NK-92 (cell line): ENCODE data around the gene CD244.
"Not testable (repeated sequence)": the region's sequence is repeated elsewhere in the genome, so short reads cannot be mapped to it uniquely, and the experiment has no call there.

Source experiments
- DNase-seq: peaks from one replicate; lab custom pipeline; 2025; ENCODE audit not compliant: unreplicated experiment; lab: John Stamatoyannopoulos, UW

Gene CD244

DNA sequence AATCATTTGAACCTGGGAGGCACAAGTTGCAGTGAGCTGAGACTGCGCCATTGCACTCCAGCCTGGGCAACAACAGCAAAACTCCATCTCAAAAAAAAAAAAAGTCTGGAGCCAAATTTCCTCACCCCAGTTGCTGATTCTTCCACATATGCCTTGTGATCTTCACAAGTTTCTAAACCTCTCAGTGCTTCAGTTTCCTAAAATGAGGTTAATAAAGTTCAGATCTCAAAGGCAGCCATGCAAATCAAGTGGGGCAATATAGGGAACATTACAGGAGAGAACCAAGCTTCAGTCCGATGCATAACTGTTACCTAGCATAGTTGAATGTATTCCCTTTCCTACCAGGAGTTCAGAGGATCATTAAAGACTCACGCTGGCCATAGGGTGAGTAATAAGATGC, 17.5 kb upstream of the CD244 start:
- DNase-seq, result no peak

- DNase-seq, result no peak
These were observed 16.4 kb upstream of the CD244 start for GRCh38 chr1:160879056-160879455.

- no peak for DNase-seq
These were observed 14.5 kb upstream of the CD244 start for GRCh38 chr1:160877221-160877620.

- no peak for DNase-seq
These were observed 13.6 kb upstream of the CD244 start for GRCh38 chr1:160876311-160876710.

GRCh38 chr1:160875591-160875990, 12.9 kb upstream of the CD244 start:
- not testable (repeated sequence) for DNase-seq

DNA sequence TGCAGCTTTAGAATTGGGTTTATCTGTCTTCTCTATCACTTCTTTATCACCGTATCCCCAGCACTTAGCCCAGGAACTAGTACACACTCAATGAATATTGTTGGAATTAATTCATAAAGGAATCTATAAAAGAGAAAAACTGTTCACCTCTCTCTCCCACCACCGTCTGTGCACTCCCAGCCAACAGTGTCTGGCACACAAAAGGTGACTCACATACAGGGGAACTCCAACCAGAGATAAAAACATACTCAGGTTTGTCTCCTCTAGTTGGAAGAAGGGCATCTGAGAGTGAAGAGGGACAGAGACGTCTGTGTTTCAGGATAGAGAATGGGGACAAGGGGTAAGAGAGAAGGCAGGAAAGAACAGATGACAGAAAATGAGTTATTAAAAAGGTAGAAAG, 12.2 kb upstream of the CD244 start:
- no peak for DNase-seq

DNA sequence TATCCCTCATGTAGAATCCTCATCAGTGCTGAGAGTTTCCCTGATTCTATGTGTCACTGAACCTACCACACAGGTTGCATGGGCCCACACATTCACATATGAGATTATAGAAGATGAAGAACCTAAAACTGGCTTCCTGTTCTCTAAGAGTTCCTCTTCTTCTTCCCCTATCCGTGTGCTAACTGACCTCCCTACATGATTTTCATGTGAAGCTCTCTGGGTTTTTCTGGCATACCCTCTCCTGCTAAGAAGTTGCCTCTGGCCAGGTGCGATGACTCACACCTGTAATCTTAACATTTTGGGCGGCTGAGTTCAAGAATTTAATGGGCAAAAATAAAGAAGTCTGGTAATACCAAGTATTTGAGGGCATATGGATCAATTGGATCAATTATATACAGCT, 5.5 kb upstream of the CD244 start:
- DNase-seq, result no peak

- not testable (repeated sequence) for DNase-seq
These were observed 5.0 kb upstream of the CD244 start for GRCh38 chr1:160867651-160868050.

- no peak for DNase-seq
These were observed 4.1 kb upstream of the CD244 start for GRCh38 chr1:160866695-160867260.

DNA sequence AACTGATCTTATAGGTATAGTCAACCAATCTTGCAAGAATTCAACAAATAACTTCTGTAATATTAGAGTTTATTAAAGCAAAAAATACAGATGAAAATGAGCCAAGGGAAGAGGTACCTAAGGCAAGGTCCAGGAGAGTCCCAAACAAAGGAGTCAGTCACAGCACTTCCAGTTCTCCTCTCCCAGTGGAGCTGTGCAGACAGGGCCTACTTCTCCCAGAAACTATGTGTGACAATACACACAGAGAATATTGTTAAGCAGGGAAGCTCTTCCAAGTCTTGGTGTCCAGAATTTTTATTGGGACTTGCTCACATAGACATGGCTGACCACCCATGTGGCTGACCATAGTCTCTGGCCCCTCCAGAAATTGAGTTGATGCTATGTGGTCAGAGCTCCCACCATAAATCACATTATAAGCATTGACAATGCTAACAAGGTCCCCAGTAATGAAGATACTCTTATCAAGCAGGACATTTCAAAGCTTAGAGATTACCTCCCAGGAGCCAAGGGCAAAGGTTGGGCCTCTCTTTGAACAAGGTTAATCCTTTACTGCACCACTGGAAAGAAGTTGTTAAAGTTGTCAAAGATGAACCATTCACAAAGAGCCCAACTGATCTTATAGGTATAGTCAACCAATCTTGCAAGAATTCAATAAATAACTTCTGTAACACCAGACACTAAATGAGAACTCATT, 3.5 kb upstream of the CD244 start:
- no peak for DNase-seq

GRCh38 chr1:160865337-160865736, 2.6 kb upstream of the CD244 start:
- DNase-seq, result no peak

- DNase-seq, result no peak
These were observed 1.5 kb upstream of the CD244 start for GRCh38 chr1:160864173-160864572.

- DNase-seq, result no peak
These were observed 1.1 kb upstream of the CD244 start for GRCh38 chr1:160863774-160864131.

GRCh38 chr1:160863061-160863773, 530 bp upstream of the CD244 start:
- no peak for DNase-seq

- no peak for DNase-seq
These were observed 1.7 kb downstream of the CD244 start for GRCh38 chr1:160860840-160861505.

DNA sequence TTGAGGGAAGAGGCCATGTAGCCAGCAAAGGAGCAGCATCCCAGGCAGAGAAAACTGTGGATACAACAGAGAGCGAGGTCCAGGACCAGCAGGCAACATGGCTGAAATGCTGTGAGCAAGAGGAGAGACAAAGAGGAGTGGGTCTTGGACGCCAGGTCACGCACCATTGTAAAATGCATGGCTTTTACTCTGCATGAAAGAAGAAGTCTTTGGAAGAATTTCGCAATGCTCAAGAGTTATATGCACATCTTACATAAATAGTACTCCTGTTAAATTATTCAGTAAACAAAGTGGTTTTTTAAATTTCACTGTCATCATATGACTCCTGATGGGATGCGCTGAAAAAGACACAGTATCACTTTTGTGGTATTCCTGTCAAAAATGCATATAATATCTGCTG, 3.5 kb downstream of the CD244 start:
- no peak for DNase-seq

DNA sequence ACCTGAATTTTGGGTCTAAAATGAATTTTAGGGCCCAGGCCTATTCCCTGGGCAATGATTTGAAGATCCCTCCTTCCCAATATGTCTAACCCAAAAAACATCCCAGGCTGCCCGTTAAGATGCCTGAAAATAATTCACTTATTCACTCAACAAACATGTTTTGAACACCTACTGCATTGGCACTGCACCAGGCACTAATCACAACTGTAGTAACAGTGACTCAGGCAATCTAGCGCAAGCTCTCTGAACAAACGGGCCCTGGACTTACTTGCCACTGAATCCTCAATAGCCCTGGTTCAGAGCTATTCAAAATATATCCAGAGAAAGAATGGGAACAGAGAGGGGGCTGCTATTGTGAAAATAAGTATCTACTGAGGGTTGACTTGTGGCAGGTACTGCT, 4.2 kb downstream of the CD244 start:
- no peak for DNase-seq

- DNase-seq, result no peak
These were observed 4.6 kb downstream of the CD244 start for GRCh38 chr1:160858097-160858496.

DNA sequence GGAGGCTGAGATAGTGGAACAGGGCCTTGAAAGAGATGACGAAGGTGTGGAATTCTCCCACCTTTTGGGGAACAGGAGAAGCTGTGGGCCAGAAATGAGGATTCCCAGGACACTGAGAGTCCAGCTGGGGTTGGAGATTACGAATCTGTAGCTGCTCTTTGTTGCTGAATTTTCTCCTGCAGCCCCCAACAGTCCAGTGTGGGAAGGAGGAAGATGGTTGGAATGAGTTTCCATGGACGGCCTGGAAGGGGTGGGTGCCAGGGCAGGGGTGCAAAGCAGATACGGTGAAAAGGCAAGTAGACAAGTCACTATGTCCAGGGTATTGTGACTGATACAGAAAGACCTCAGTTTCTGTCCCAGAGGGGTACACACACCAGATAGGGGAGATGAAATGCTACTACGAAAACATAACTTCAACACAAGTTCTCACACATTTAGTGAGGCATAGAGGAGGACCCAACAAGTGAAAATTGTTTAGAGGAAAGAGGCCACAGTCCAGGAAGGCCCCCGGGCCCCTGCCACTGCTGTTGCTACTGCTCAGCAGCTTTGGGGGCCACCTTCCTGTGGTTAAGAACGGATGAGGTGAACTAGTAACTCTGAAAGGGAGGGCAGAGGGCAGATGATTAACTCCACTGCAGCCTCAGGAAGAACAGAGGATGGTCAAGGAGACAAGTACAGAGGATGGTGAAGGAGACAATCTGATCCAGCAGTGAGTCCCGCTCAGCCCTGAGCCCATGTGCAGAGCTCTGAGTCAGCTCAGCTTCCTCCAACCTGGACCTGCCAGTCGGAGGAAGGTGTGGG, 7.3 kb downstream of the CD244 start:
- no peak for DNase-seq

- DNase-seq, result no peak
These were observed 8.9 kb downstream of the CD244 start for GRCh38 chr1:160853754-160854153.

GRCh38 chr1:160853014-160853413, 9.7 kb downstream of the CD244 start:
- DNase-seq, result no peak
